Measurements from ENCODE around the gene VSTM4. TPM values are rescaled to one million over a fixed set of nuclear protein-coding genes. Genes with fewer than 3 reads are reported as not detected.

The VSTM4 gene
- total RNA-seq, 2 experiments from 2014 or later = not detected

GRCh38 chr10:49141541-49142332 lies 26.4 kb upstream of the VSTM4 start:
- Histone ChIP-seq H3K4me2 (ENCODE audit: low read length) (no peak overlapping the region), H3K79me2 (ENCODE audit: insufficient read depth, low read depth, low read length) (no peaks in the 10 kb centered on the region), H3K9me3 (ENCODE audit: low read length) (peaks cover 6% of the 10 kb centered on the region; the same call in 1 of the 2 replicates), H3K27ac (ENCODE audit: low read depth, low read length, poor library complexity, severe bottlenecking) (no peak overlapping the region), H3K9me2 (ENCODE audit: insufficient read depth, low read length) (no peaks in the 10 kb centered on the region), H3K36me3 (ENCODE audit: insufficient read depth, low read length) (peaks cover 3% of the 10 kb centered on the region; the same call in 1 of the 2 replicates), H3K4me1 (ENCODE audit: insufficient read depth, low read length, poor library complexity, severe bottlenecking) (peaks cover 30% of the 10 kb centered on the region), H2AFZ (ENCODE audit: low read length) (no peak overlapping the region), H4K20me1 (ENCODE audit: insufficient read depth, low read length) (no peaks in the 10 kb centered on the region), H3K4me3 (ENCODE audit: low read depth, low read length, poor library complexity, severe bottlenecking) (no peak overlapping the region)
- no peak for TF ChIP-seq CTCF (conservative IDR thresholded peaks at IDR 0.05; ENCODE audit: low read length)
- TF ChIP-seq EZH2phosphoT487 (IDR thresholded peaks at IDR 0.05; ENCODE audit: borderline replicate concordance, low read depth, low read length) = no peak
- intact Hi-C loops (cut with micrococcal nuclease; ENCODE audit: unreplicated experiment) = no loop called here
- POLR2A ChIA-PET = interaction anchor here (0.8 to 1.0 kb wide), 3 partner anchors 14 to 47 kb away, joined by 3 read pairs; no protein-coding TSS in a partner anchor
- CTCF ChIA-PET (ENCODE audit: unreplicated experiment) = no interaction called here
- no peak for DNase-seq (ENCODE audit: low spot score)
- BruUV-seq (replicated peaks) = no TSS peak

GRCh38 chr10:49140304-49141177 lies 25.2 kb upstream of the VSTM4 start:
- intact Hi-C loops (cut with micrococcal nuclease; ENCODE audit: unreplicated experiment) = no loop called here

More at GRCh38 chr10:49140304-49141177, 25.2 kb upstream of the VSTM4 start:
- DNase-seq (ENCODE audit: low spot score) = no peak
- Histone ChIP-seq H3K9me3 (ENCODE audit: low read length) (peaks cover 11% of the 10 kb centered on the region; the same call in 1 of the 2 replicates), H3K36me3 (ENCODE audit: insufficient read depth, low read length) (peaks cover 7% of the 10 kb centered on the region; the same call in 1 of the 2 replicates), H3K9me2 (ENCODE audit: insufficient read depth, low read length) (no peaks in the 10 kb centered on the region), H3K4me2 (ENCODE audit: low read length) (no peak overlapping the region), H3K27ac (ENCODE audit: low read depth, low read length, poor library complexity, severe bottlenecking) (no peak overlapping the region), H3K4me3 (ENCODE audit: low read depth, low read length, poor library complexity, severe bottlenecking) (no peak overlapping the region), H4K20me1 (ENCODE audit: insufficient read depth, low read length) (no peaks in the 10 kb centered on the region), H3K79me2 (ENCODE audit: insufficient read depth, low read depth, low read length) (no peaks in the 10 kb centered on the region), H3K4me1 (ENCODE audit: insufficient read depth, low read length, poor library complexity, severe bottlenecking) (peaks cover 42% of the 10 kb centered on the region), H2AFZ (ENCODE audit: low read length) (no peak overlapping the region)
- POLR2A ChIA-PET = interaction anchor here (0.9 to 1.0 kb wide), 3 partner anchors 28 to 60 kb away, joined by 3 read pairs; no protein-coding TSS in a partner anchor
- CTCF ChIA-PET (ENCODE audit: unreplicated experiment) = no interaction called here
- BruUV-seq (replicated peaks) = no TSS peak
- no peak for TF ChIP-seq CTCF (conservative IDR thresholded peaks at IDR 0.05; ENCODE audit: low read length)
- TF ChIP-seq EZH2phosphoT487 (IDR thresholded peaks at IDR 0.05; ENCODE audit: borderline replicate concordance, low read depth, low read length) = no peak
